ENCODE measurements around the gene PIEZO1. TPM values are rescaled to one million over a fixed set of nuclear protein-coding genes. Genes with fewer than 3 reads are reported as not detected.

The PIEZO1 gene
- total and polyA plus RNA-seq, 9 of the 15 experiments (the other 6 are each of a cell fraction or from before 2014, with no cell fraction given): 3.6 to 432 (median 131) TPM

GRCh38 chr16:88783391-88784073 is 1.5 kb downstream of the PIEZO1 start (continued):
- TF ChIP-seq EP400 (IDR thresholded peaks at IDR 0.05): 0 out of 2 replicates have a peak, but pooled peaks have one; percentile 38
- TF ChIP-seq RNF2 (IDR thresholded peaks at IDR 0.05): peak; percentile 9; the same call in 1 of the 2 replicates
- TF ChIP-seq MYC (IDR thresholded peaks at IDR 0.05; ENCODE audit: low read depth, low read length): 0 out of 2 replicates have a peak, but pooled peaks have one; percentile 7
- TF ChIP-seq MYC (CRISPR knock-in tag; IDR thresholded peaks at IDR 0.05; ENCODE audit: borderline replicate concordance, low read depth): no peak
- TF ChIP-seq MXI1 (IDR thresholded peaks at IDR 0.05; ENCODE audit: low read depth, low read length): 0 out of 2 replicates have a peak, but pooled peaks have one; percentile 12
- TF ChIP-seq BRD4 (IDR thresholded peaks at IDR 0.05): peak; percentile 12; the same call in 1 of the 2 replicates
- TF ChIP-seq LARP7 (IDR thresholded peaks at IDR 0.05): no peak
- TF ChIP-seq ELF4 (CRISPR knock-in tag; IDR thresholded peaks at IDR 0.05): no peak
- TF ChIP-seq NCOR1 (IDR thresholded peaks at IDR 0.05): no peak
- peak; percentile 2; the same call in 1 of the 2 replicates for TF ChIP-seq TCF3 (CRISPR knock-in tag; IDR thresholded peaks at IDR 0.05)
- no peak for TF ChIP-seq CBX1 (IDR thresholded peaks at IDR 0.05; ENCODE audit: low read depth)
- no peak for TF ChIP-seq BCOR (IDR thresholded peaks at IDR 0.05)
- TF ChIP-seq ATF4 (CRISPR knock-in tag; IDR thresholded peaks at IDR 0.05): peak; percentile 9; the same call in 1 of the 2 replicates
- TF ChIP-seq ZNF512 (tag; IDR thresholded peaks at IDR 0.05): no peak
- peak in 1 of 2 experiments; percentile 25; a peak in 1 of 4 replicates for TF ChIP-seq MLLT1 (IDR thresholded peaks at IDR 0.05)
- peak; percentile 49 for TF ChIP-seq SAP30 (IDR thresholded peaks at IDR 0.05; ENCODE audit: borderline replicate concordance, insufficient read depth, low read depth, low read length, poor library complexity, severe bottlenecking)
- 0 out of 4 replicates have a peak, but pooled peaks of 1 of the 2 experiments have one; percentile 48 for TF ChIP-seq MAZ (CRISPR knock-in tag; conservative IDR thresholded peaks at IDR 0.05 in 1 of 2, IDR thresholded peaks at IDR 0.05 in 1 of 2)
